ENCODE measurements around the gene NIN. TPM values are rescaled to one million over a fixed set of nuclear protein-coding genes. Genes with fewer than 3 reads are reported as not detected.

Gene NIN
- polyA plus RNA-seq, 1 donor from 2014 or later: 47.6 TPM

DNA sequence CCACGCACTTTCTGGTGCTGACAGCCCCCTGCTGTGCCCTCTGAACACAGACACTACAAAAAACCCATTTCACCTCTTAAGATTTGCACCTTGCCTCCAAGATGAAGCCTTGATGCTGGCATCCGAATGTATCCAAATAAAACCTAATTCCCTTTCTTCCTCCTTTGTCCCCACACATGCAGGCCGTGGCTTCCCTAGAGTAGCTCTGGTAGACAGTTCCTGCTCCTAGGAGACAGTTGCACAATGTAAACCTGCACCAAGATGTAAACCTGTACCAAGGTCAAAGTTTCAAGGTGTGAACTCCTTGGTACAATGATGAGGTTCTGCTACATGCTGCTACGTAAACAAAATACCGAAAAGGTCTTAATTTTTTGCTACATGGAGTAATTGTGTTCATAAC lies 40.3 kb upstream of the NIN start:
- Histone ChIP-seq H3K9ac (ENCODE audit: low read length) (no peak overlapping the region), H2AFZ (ENCODE audit: low read depth, low read length) (no peak overlapping the region), H4K20me1 (ENCODE audit: insufficient read depth) (no peaks in the 10 kb centered on the region), H3K27me3 (ENCODE audit: insufficient read depth, low read depth, low read length) (peaks cover 24% of the 10 kb centered on the region), H3K4me3 (ENCODE audit: low read length) (no peak overlapping the region), H3K9me2 (ENCODE audit: insufficient read depth, low read length) (no peaks in the 10 kb centered on the region), H3K27ac (ENCODE audit: low read length) (no peak overlapping the region), H3K4me2 (ENCODE audit: low read length) (no peak overlapping the region), H3K79me2 (replicated peaks; ENCODE audit: insufficient read depth, low read length) (no peaks in the 10 kb centered on the region), H3K36me3 (ENCODE audit: insufficient read depth, low read length) (no peaks in the 10 kb centered on the region), H3K9me3 (ENCODE audit: low read length) (no peaks in the 10 kb centered on the region), H3F3A (ENCODE audit: insufficient read depth, low read length, poor library complexity, severe bottlenecking) (no peaks in the 10 kb centered on the region)
- no peak for TF ChIP-seq SMC3 (conservative IDR thresholded peaks at IDR 0.05; ENCODE audit: poor library complexity)
- TF ChIP-seq, protein P1, sequence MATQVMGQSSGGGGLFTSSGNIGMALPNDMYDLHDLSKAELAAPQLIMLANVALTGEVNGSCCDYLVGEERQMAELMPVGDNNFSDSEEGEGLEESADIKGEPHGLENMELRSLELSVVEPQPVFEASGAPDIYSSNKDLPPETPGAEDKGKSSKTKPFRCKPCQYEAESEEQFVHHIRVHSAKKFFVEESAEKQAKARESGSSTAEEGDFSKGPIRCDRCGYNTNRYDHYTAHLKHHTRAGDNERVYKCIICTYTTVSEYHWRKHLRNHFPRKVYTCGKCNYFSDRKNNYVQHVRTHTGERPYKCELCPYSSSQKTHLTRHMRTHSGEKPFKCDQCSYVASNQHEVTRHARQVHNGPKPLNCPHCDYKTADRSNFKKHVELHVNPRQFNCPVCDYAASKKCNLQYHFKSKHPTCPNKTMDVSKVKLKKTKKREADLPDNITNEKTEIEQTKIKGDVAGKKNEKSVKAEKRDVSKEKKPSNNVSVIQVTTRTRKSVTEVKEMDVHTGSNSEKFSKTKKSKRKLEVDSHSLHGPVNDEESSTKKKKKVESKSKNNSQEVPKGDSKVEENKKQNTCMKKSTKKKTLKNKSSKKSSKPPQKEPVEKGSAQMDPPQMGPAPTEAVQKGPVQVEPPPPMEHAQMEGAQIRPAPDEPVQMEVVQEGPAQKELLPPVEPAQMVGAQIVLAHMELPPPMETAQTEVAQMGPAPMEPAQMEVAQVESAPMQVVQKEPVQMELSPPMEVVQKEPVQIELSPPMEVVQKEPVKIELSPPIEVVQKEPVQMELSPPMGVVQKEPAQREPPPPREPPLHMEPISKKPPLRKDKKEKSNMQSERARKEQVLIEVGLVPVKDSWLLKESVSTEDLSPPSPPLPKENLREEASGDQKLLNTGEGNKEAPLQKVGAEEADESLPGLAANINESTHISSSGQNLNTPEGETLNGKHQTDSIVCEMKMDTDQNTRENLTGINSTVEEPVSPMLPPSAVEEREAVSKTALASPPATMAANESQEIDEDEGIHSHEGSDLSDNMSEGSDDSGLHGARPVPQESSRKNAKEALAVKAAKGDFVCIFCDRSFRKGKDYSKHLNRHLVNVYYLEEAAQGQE (IDR thresholded peaks at IDR 0.05; ENCODE audit: borderline replicate concordance): no peak
- TF ChIP-seq, protein P2, sequence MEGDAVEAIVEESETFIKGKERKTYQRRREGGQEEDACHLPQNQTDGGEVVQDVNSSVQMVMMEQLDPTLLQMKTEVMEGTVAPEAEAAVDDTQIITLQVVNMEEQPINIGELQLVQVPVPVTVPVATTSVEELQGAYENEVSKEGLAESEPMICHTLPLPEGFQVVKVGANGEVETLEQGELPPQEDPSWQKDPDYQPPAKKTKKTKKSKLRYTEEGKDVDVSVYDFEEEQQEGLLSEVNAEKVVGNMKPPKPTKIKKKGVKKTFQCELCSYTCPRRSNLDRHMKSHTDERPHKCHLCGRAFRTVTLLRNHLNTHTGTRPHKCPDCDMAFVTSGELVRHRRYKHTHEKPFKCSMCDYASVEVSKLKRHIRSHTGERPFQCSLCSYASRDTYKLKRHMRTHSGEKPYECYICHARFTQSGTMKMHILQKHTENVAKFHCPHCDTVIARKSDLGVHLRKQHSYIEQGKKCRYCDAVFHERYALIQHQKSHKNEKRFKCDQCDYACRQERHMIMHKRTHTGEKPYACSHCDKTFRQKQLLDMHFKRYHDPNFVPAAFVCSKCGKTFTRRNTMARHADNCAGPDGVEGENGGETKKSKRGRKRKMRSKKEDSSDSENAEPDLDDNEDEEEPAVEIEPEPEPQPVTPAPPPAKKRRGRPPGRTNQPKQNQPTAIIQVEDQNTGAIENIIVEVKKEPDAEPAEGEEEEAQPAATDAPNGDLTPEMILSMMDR (IDR thresholded peaks at IDR 0.05; ENCODE audit: poor library complexity, severe bottlenecking): no peak
- no peak for TF ChIP-seq MXI1 (conservative IDR thresholded peaks at IDR 0.05; ENCODE audit: poor library complexity, severe bottlenecking)
- TF ChIP-seq POLR2AphosphoS5 (IDR thresholded peaks at IDR 0.05): no peak
- no peak for TF ChIP-seq EZH2 (IDR thresholded peaks at IDR 0.05; ENCODE audit: borderline replicate concordance, insufficient read depth, low read length, poor library complexity, severe bottlenecking)
- TF ChIP-seq EP300 (conservative IDR thresholded peaks at IDR 0.05; ENCODE audit: poor library complexity, severe bottlenecking): no peak
- no peak for TF ChIP-seq RAD21 (conservative IDR thresholded peaks at IDR 0.05)
- TF ChIP-seq TAF1 (IDR thresholded peaks at IDR 0.05; ENCODE audit: low read depth): no peak

DNA sequence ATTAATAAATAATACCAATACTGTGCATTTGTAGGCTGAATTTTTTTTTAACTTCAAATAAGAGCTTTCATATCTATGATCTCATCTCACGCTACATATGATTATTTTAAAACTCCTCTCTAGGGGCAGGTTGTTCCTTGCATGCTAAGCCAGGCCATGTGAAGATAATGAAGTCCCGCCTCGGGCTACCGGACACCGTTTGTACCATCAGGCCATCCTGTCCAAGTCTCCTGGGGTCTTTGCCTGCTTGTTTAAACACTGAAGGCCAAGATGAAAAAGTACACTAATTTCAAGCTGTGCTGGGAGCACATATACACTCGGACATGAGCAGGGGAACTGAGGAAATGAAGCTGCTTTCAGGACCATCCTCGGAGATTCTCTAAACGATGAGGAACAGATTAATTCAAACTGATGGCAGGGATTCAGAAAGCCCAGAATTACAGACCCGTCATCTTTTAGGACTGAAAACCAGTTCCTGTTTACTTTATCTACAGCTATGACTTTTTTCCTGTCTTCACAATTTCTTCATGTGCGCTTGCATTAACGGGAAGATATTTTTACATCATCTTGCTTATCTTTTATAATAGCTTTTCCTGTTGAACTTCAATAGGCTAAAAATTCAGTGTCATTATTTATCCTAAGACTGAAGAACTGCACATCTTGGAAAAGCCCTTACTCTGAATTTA lies 34.6 kb upstream of the NIN start:
- no peaks in the 10 kb centered on the region for H3K36me3 ChIP-seq (ENCODE audit: insufficient read depth, low read length)
- no peaks in the 10 kb centered on the region for H3F3A ChIP-seq (ENCODE audit: insufficient read depth, low read length, poor library complexity, severe bottlenecking)
- H3K9me3 ChIP-seq (ENCODE audit: low read length): no peaks in the 10 kb centered on the region
- no peaks in the 10 kb centered on the region for H3K79me2 ChIP-seq (replicated peaks; ENCODE audit: insufficient read depth, low read length)
- no peak overlapping the region for H2AFZ ChIP-seq (ENCODE audit: low read depth, low read length)
- no peak overlapping the region for H3K4me2 ChIP-seq (ENCODE audit: low read length)
- no peak overlapping the region for H3K27ac ChIP-seq (ENCODE audit: low read length)
- H3K27me3 ChIP-seq (ENCODE audit: insufficient read depth, low read depth, low read length): no peaks in the 10 kb centered on the region
- no peak for TF ChIP-seq MXI1 (conservative IDR thresholded peaks at IDR 0.05; ENCODE audit: poor library complexity, severe bottlenecking)
- no peak for TF ChIP-seq RAD21 (conservative IDR thresholded peaks at IDR 0.05)
- TF ChIP-seq SMC3 (conservative IDR thresholded peaks at IDR 0.05; ENCODE audit: poor library complexity): no peak
- TF ChIP-seq POLR2AphosphoS5 (IDR thresholded peaks at IDR 0.05): no peak
- TF ChIP-seq, protein P1 (IDR thresholded peaks at IDR 0.05; ENCODE audit: borderline replicate concordance): no peak
- TF ChIP-seq TAF1 (IDR thresholded peaks at IDR 0.05; ENCODE audit: low read depth): no peak
- no peak for TF ChIP-seq EZH2 (IDR thresholded peaks at IDR 0.05; ENCODE audit: borderline replicate concordance, insufficient read depth, low read length, poor library complexity, severe bottlenecking)
- TF ChIP-seq, protein P2 (IDR thresholded peaks at IDR 0.05; ENCODE audit: poor library complexity, severe bottlenecking): no peak
- no peak for TF ChIP-seq EP300 (conservative IDR thresholded peaks at IDR 0.05; ENCODE audit: poor library complexity, severe bottlenecking)
- no peak overlapping the region for H3K4me3 ChIP-seq (ENCODE audit: low read length)
- H4K20me1 ChIP-seq (ENCODE audit: insufficient read depth): no peaks in the 10 kb centered on the region
- no peak overlapping the region for H3K9ac ChIP-seq (ENCODE audit: low read length)
- no peaks in the 10 kb centered on the region for H3K9me2 ChIP-seq (ENCODE audit: insufficient read depth, low read length)
